Activated effector memory CD4-positive, alpha-beta T cell treated with Interleukin-2 at 50 U/mL for 16 hours (primary cell): ENCODE data around the gene ZNF496.
"Not testable (repeated sequence)": the region's sequence is repeated elsewhere in the genome, so short reads cannot be mapped to it uniquely, and the experiment has no call there.

Experiments used
- DNase-seq: peaks from one replicate; pipeline ENCODE4 v3.0.0-alpha.2; 2020

Gene ZNF496

DNA sequence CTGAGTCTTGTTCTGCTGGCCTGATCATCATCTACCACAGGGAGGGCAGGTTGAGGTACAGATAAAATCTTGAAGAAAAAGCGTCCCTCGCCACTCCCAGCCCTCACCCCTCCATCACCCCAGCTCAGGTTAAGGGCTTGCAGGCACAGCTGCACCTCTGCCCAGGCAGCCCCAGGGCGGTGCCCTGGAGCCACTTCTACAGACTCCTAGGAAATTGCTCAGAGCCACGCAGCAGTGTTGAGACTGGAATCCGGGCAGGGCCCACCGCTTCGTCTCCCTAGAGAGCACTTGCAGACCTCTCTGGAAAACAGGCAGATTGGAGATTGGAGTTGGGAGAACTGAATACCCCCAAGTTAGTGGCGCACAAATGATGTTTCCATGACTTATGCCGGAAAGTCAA, 40.5 kb downstream of the ZNF496 start:
- DNase-seq = no peak

DNA sequence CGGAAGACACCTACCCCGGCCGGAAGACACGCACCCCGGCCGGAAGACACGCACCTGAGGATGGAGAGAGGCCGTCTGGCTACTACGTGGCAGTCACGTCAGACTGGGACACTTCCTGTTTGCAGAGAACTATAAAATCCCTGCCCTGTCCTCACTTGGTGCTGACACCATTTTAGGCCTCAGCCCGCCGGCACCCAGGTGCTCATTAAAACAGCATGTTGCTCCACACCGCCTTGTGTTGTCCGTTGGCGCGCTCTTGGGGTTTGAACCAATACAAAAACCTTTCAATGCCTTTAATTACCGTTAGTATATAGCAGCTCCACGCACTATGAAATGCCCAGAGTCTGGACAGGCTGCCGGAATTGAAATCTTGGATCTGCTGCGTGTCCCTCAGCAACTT, 41.1 kb downstream of the ZNF496 start:
- no peak for DNase-seq

DNA sequence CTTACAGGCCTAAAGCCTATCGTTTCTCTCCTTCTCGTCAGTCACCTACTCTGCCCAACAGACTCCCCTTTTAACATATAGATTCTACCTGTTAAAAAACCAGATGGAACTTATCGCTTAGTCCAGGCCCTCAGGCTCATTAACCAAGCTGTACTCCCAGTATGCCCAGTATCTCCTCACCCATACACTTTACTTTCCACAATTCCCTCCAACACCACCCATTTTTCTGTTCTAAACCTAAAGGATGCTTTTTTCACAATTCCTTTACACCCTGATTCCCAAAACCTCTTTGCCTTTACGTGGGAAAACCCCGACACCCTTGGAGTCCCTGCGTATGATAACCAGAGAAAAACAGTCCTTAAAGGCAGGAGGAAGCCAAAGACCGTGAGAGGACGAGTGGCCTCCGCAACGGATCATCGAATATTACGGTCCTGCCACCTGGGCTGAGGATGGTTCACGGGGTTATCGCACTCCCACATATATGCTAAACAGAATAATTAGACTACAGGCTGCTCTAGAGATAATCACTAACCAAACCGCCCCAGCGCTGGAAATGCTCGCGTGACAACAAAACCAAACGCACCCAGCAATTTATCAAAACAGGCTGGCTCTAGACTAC, 42.3 kb downstream of the ZNF496 start:
- DNase-seq = not testable (repeated sequence)

- DNase-seq = no peak
Measured at GRCh38 chr1:247288341-247288740, 43.3 kb downstream of the ZNF496 start.

DNA sequence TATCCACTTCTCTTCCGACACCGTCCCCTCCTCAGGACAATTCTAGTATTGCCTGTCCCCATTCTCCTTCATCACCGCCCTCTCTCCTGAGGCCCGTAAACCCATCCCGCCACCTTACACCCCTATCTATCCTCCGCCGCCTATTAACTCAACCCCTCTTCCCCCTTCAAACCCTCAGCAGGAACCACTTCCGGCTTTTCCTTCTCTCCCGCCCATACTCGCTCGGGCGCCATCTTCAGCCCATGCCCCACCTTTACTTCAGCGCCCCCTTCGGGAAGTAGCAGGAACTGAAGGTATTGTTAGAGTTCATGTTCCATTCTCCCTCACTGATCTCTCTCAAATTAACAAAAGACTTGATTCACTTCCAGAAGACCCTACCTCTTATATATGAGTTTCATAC, 44.2 kb downstream of the ZNF496 start:
- no peak for DNase-seq

DNA sequence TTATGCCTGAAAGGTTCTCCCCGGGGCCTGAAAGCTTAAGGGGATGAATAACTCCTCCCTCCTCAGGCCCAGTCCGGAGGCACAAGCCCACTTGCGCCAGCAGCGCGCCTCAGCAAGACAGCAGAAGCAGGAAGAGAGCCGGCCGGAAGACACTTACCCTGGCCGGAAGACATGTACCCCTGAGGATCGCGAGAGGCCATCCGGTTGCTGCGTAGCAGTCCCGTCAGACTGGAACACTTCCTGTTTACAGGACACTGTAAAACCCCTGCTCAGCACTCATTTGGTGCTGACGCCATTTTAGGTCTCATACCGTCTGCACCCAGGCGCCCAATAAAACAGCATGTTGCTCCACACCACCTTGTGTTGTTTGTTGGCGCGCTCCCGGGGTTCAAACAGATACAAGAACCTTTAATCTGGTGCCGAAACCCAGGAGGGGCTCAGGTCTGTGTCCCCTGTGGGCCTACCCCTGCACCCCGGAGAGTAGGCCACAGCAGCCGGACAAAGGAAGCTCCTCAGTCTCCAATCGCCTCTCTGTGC, 45.5 kb downstream of the ZNF496 start:
- no peak for DNase-seq

GRCh38 chr1:247281001-247281574, 50.6 kb downstream of the ZNF496 start:
- no peak for DNase-seq

- no peak for DNase-seq
Measured at GRCh38 chr1:247277191-247277590, 54.5 kb downstream of the ZNF496 start.

GRCh38 chr1:247274605-247275256, 56.9 kb downstream of the ZNF496 start:
- no peak for DNase-seq

- no peak for DNase-seq
Measured at GRCh38 chr1:247273013-247273412, 58.7 kb downstream of the ZNF496 start.

GRCh38 chr1:247270003-247270402, 61.7 kb downstream of the ZNF496 start:
- no peak for DNase-seq

GRCh38 chr1:247269133-247269532, 62.5 kb downstream of the ZNF496 start:
- no peak for DNase-seq

DNA sequence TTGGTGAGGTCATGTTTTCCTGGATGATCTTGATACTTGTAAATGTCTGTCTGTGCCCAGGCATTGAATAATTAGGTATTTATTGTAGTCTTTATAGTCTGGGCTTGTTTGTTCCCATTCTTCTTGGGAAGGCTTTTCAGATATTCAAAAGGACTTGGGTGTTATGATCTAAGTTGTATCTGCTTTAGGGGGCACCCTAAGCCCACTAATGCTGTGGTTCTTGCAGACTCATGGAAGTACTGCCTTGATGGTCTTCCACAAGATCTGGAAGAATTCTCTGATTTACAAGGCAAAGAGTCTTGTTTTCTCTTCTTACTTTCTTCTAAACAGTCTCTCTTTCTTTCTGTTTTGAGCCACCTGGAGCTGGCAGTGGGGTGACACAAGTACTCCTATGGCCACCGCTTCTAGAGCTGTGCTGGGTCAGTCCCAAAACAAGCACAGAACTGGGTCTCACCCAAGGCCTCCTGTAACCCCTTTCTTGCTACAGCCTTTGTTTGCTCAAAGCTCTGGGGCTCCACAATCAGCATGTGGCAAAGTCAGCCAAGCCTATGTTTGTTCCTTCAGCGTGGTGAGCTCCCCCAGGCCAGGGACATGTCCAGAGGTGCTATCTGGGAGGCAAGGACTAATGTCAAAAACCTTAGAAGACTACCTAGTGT, 63.1 kb downstream of the ZNF496 start:
- no peak for DNase-seq

DNA sequence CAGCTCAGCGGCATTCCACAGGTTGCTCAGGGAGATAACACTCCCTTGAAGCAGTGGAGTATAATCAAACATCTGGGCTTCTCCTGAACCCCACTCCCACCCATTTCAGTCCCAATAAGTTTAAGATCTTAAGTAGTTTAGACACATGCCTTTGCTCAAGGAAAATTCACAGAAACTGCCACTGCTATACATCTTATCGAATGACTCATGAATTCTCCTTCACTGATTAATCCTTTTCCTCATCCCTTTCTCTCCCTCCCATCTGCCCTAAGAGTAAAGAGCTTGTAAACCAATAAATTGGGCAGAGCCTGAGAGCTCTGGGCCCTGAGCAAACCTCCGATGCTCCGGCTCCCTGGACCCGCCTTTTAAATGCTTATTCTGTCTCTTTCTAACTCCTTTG, 65.6 kb downstream of the ZNF496 start:
- DNase-seq = no peak

GRCh38 chr1:247255772-247256171, 75.9 kb downstream of the ZNF496 start, which contains the start of gene VN1R5:
TSS of gene VN1R5 (plus strand) at chr1:247256072.
- not testable (repeated sequence) for DNase-seq

DNA sequence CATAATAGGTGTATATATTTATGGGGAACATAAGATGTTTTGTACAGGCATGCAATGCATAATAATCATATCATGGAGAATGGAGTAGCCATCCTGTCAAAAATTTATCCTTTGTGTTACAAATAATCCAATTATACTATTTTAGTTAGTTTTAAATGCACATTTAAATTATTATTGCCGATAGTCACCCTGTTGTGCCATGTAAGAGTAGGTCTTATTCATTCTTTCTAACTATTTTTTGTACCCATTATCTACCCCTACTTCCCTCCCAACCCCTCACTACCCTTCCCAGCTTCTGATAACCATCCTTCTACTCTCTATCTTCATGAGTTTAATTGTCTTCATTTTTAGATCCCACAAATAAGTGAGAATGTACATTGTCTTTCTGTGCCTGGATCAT, 84.1 kb downstream of the ZNF496 start:
- no peak for DNase-seq
